OCI-LY3 (cell line): ENCODE measurements around the gene PCNX1.

ENCODE experiments used
- H2AFZ ChIP-seq: fragments of 200-600, 300-600 bp; shearing (Covaris generic); 2 replicates; pipeline ENCODE4 v1.6.0; 2014; ENCODE audit warnings: antibody characterized with exemption, low read depth, low read length
- H3K27ac ChIP-seq: fragments of 200-600, 300-600 bp; sonication (generic); 2 replicates; pipeline ENCODE4 v1.5.1; 2014; ENCODE audit warnings: mild to moderate bottlenecking, low read length, moderate library complexity, mixed read lengths
- H3K27me3 ChIP-seq: fragments of 200-600, 300-600 bp; sonication (generic); 2 replicates; pipeline ENCODE4 v1.6.1; 2014; ENCODE audit warnings: low read depth, low read length, mixed read lengths
- H3K36me3 ChIP-seq: fragments of 200-600, 300-600 bp; sonication (generic); replicated peaks from 2 replicates; pipeline ENCODE3; 2014; ENCODE audit warnings: low read depth, low read length, mixed read lengths
- H3K4me1 ChIP-seq: fragments of 300-600, 200-600 bp; sonication (generic); 2 replicates; pipeline ENCODE4 v1.6.1; 2014; ENCODE audit warnings: low read length, mixed read lengths
- H3K4me2 ChIP-seq: fragments of 200-600, 300-600 bp; sonication (generic); 2 replicates; pipeline ENCODE4 v1.6.1; 2014; ENCODE audit warnings: low read length, mixed read lengths
- H3K4me3 ChIP-seq: fragments of 300-600, 200-600 bp; sonication (generic); 2 replicates; pipeline ENCODE4 v1.5.1; 2014; ENCODE audit warnings: antibody characterized with exemption, mild to moderate bottlenecking, low read length, moderate library complexity
- H3K79me2 ChIP-seq: fragments of 300-600, 200-600 bp; shearing (Covaris generic); 2 replicates; pipeline ENCODE4 v1.6.1; 2014; ENCODE audit warnings: mild to moderate bottlenecking, low read length, mixed read lengths
- H3K9ac ChIP-seq: fragments of 300-600, 200-600 bp; shearing (Covaris generic); 2 replicates; pipeline ENCODE4 v1.6.0; 2014; ENCODE audit warnings: mild to moderate bottlenecking, low read length, moderate library complexity
- H3K9me3 ChIP-seq: fragments of 200-600, 300-600 bp; shearing (Covaris generic); 2 replicates; pipeline ENCODE4 v1.6.1; 2014; ENCODE audit warnings: low read length, mixed read lengths; ENCODE audit not compliant: insufficient read depth
- H4K20me1 ChIP-seq: fragments of 200-600, 300-600 bp; sonication (generic); 2 replicates; pipeline ENCODE4 v1.6.1; 2016; ENCODE audit warnings: low read length, mixed read lengths; ENCODE audit not compliant: insufficient read depth
- EZH2phosphoT487 ChIP-seq: fragments of 200-600 bp; shearing (Covaris generic); IDR thresholded peaks from 2 replicates; pipeline ENCODE4 v1.6.1; 2018; ENCODE audit warnings: antibody characterized with exemption, mixed run types, low read depth
- TF ChIP-seq, protein P1 (sequence below): fragments of 200-600, 300-600 bp; sonication (generic); IDR thresholded peaks from 2 replicates; pipeline ENCODE4 v1.5.1; 2014; ENCODE audit warnings: antibody characterized with exemption, low read length, low read depth

PCNX1 gene

DNA sequence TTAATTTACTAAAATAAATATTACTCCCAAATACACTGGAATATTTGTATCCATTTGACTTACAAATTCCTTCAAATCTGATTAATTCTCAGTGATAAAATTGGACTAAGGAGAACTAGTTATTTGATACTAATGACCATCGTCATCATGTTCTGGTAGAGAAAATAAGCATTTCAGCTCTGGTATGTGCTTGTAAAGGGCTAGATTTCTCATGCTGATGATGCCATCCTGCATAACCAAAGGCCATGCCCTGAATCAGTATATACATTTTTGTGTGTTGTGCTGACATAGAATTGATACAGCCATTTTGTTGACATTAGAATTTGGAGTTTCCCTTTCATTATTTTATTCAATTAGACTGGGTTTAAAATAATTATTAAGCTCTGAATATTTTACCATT, 148.9 kb downstream of the PCNX1 start:
- Histone ChIP-seq H2AFZ (no peak overlapping the region), H3K27ac (no peak overlapping the region), H3K27me3 (no peaks in the 10 kb centered on the region), H3K79me2 (no peaks in the 10 kb centered on the region), H3K4me3 (no peak overlapping the region), H3K9ac (no peak overlapping the region), H3K4me1 (no peaks in the 10 kb centered on the region), H3K4me2 (no peak overlapping the region), H4K20me1 (no peaks in the 10 kb centered on the region), H3K36me3 (peaks cover 25% of the 10 kb centered on the region), H3K9me3 (no peaks in the 10 kb centered on the region)
- TF ChIP-seq EZH2phosphoT487 = no peak
- TF ChIP-seq, protein P1, sequence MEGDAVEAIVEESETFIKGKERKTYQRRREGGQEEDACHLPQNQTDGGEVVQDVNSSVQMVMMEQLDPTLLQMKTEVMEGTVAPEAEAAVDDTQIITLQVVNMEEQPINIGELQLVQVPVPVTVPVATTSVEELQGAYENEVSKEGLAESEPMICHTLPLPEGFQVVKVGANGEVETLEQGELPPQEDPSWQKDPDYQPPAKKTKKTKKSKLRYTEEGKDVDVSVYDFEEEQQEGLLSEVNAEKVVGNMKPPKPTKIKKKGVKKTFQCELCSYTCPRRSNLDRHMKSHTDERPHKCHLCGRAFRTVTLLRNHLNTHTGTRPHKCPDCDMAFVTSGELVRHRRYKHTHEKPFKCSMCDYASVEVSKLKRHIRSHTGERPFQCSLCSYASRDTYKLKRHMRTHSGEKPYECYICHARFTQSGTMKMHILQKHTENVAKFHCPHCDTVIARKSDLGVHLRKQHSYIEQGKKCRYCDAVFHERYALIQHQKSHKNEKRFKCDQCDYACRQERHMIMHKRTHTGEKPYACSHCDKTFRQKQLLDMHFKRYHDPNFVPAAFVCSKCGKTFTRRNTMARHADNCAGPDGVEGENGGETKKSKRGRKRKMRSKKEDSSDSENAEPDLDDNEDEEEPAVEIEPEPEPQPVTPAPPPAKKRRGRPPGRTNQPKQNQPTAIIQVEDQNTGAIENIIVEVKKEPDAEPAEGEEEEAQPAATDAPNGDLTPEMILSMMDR = no peak

DNA sequence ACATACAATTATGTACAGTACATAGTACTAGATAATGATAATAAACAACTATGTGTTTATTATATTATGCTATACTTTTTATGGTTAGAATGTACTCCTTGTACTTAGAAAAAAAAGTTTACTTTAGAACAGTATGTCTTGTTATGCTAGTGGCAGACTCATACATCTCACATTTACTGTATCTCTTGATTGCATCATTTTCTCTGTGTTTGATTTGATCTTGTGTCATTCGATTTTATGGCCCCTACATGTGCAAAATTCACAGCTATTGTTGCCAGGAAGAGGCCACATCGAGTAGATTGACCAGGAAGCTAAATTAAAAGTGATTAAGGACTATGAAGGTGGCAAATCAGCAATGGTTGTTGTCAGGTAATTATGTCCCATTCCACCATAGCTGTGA, 153.0 kb downstream of the PCNX1 start:
- no peaks in the 10 kb centered on the region for H3K9me3 ChIP-seq
- no peaks in the 10 kb centered on the region for H3K27me3 ChIP-seq
- H3K79me2 ChIP-seq = no peaks in the 10 kb centered on the region
- no peak for TF ChIP-seq EZH2phosphoT487
- TF ChIP-seq, protein P1 = no peak
- no peak overlapping the region for H3K4me3 ChIP-seq
- no peaks in the 10 kb centered on the region for H3K4me1 ChIP-seq
- H3K27ac ChIP-seq = no peak overlapping the region
- peaks cover 34% of the 10 kb centered on the region for H3K36me3 ChIP-seq
- H3K4me2 ChIP-seq = no peak overlapping the region
- no peak overlapping the region for H3K9ac ChIP-seq
- no peaks in the 10 kb centered on the region for H4K20me1 ChIP-seq
- H2AFZ ChIP-seq = no peak overlapping the region

DNA sequence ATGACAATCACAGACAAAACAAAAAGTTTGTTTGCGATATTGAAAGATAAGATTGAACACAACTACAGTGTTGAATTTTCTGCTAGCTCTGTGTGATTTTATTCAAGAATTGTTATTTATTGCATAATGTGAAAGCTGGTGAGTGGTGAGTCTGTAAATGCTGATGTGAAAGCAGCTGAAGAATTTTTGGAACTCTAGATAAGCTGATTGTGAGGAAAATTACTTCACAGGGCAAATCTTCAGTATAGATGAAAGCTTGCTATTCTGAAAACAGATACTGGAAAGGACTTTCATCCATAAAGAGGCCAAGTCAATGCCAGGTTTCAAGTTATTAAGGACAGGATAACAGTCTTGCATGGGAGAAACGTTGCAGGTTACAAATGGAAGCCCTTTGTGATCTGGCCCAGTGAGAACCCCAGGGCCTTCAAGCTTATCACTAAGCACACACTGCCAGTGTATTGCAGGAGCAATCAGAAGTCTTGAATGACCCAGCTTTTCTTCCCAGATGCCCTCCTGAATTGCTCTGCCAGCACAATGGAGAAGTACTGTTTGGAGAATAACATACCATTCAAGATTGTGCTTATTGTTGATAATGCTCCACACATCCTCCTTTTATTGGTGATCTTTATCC, 153.7 kb downstream of the PCNX1 start:
- H3K9ac ChIP-seq = no peak overlapping the region
- no peaks in the 10 kb centered on the region for H4K20me1 ChIP-seq
- H3K4me2 ChIP-seq = no peak overlapping the region
- H3K79me2 ChIP-seq = no peaks in the 10 kb centered on the region
- no peak for TF ChIP-seq EZH2phosphoT487
- TF ChIP-seq, protein P1 = no peak
- H3K27me3 ChIP-seq = no peaks in the 10 kb centered on the region
- no peak overlapping the region for H3K4me3 ChIP-seq
- H3K4me1 ChIP-seq = no peaks in the 10 kb centered on the region
- H3K36me3 ChIP-seq = peaks cover 34% of the 10 kb centered on the region
- no peaks in the 10 kb centered on the region for H3K9me3 ChIP-seq
- H3K27ac ChIP-seq = no peak overlapping the region
- H2AFZ ChIP-seq = no peak overlapping the region

DNA sequence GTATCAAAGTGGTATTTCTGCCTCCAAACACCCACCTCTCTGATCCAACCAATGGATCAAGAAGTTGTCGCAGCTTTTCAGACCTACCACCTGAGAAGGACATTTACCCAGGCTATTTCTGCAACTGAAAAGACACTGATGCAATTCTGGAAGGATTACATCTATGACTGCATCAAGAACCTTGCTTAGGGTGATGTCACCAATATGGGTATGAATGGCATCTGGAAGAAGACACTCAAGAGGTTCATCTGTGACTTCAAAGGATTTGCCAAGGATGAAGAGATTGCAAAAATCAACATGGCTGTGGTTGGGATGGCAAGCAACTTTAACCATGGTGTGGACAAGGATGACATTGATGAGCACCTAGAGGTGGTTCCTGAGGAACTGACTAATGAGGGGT, 154.2 kb downstream of the PCNX1 start:
- Histone ChIP-seq H3K36me3 (peaks cover 34% of the 10 kb centered on the region), H3K79me2 (no peaks in the 10 kb centered on the region), H3K4me3 (no peak overlapping the region), H2AFZ (no peak overlapping the region), H3K9ac (no peak overlapping the region), H3K9me3 (no peaks in the 10 kb centered on the region), H4K20me1 (no peaks in the 10 kb centered on the region), H3K4me1 (no peaks in the 10 kb centered on the region), H3K4me2 (no peak overlapping the region), H3K27me3 (no peaks in the 10 kb centered on the region), H3K27ac (no peak overlapping the region)
- TF ChIP-seq, protein P1 = no peak
- TF ChIP-seq EZH2phosphoT487 = no peak
